ENCODE measurements around the gene GMCL2.

GRCh38 chr5:178222292-178222691 is 35.1 kb upstream of the GMCL2 start:
- TF ChIP-seq, protein P1, sequence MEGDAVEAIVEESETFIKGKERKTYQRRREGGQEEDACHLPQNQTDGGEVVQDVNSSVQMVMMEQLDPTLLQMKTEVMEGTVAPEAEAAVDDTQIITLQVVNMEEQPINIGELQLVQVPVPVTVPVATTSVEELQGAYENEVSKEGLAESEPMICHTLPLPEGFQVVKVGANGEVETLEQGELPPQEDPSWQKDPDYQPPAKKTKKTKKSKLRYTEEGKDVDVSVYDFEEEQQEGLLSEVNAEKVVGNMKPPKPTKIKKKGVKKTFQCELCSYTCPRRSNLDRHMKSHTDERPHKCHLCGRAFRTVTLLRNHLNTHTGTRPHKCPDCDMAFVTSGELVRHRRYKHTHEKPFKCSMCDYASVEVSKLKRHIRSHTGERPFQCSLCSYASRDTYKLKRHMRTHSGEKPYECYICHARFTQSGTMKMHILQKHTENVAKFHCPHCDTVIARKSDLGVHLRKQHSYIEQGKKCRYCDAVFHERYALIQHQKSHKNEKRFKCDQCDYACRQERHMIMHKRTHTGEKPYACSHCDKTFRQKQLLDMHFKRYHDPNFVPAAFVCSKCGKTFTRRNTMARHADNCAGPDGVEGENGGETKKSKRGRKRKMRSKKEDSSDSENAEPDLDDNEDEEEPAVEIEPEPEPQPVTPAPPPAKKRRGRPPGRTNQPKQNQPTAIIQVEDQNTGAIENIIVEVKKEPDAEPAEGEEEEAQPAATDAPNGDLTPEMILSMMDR (IDR thresholded peaks at IDR 0.05; ENCODE audit: insufficient read depth, low read length, poor library complexity, severe bottlenecking): no peak
- no peak for TF ChIP-seq EZH2phosphoT487 (conservative IDR thresholded peaks at IDR 0.05; ENCODE audit: low read length)
